GM10248 (cell line): Measurements from ENCODE around the gene LRRC75A.

Source experiments
- CTCF ChIA-PET: fragments of 300-600 bp; sonication (Branson Sonifier 250); formaldehyde crosslinking; extraction: SDS; loops from one replicate; lab custom pipeline; 2021; ENCODE audit warnings: antibody characterized with exemption; lab: Yijun Ruan, JAX
- POLR2A ChIA-PET: fragments of 350-650 bp; sonication (Branson Sonifier 250); formaldehyde crosslinking; extraction: SDS; loops from one replicate; lab custom pipeline; 2020; ENCODE audit warnings: antibody characterized with exemption; lab: Yijun Ruan, JAX
- DNase-seq: peaks from one replicate; pipeline ENCODE4 v3.0.0; 2012; ENCODE audit errors: extremely low spot score
- CTCF ChIP-seq: IDR thresholded peaks from 2 replicates; pipeline ENCODE4 v1.5.1; 2012; ENCODE audit warnings: mild to moderate bottlenecking, low read depth; ENCODE audit errors: extremely low read depth, missing control alignments, control extremely low read depth

The LRRC75A gene

GRCh38 chr17:16417896-16418684 lies 73.9 kb downstream of the LRRC75A start:
- ChIA-PET POLR2A (interaction anchor here (0.6 to 2.8 kb wide), 5 partner anchors 10 to 862 kb away, joined by 3 to 22 read pairs (median 3); partner anchors contain the start of gene UBB), CTCF (interaction anchor here (0.9 to 7.4 kb wide), 5 partner anchors 11 to 55 kb away, joined by 3 to 44 read pairs (median 6); no protein-coding TSS in a partner anchor)
- no peak for DNase-seq
- TF ChIP-seq CTCF = no peak

- TF ChIP-seq CTCF = no peak
- CTCF ChIA-PET = interaction anchor here (0.9 to 7.4 kb wide), 3 partner anchors 12 to 54 kb away, joined by 3 to 44 read pairs (median 13); no protein-coding TSS in a partner anchor
- POLR2A ChIA-PET = interaction anchor here (0.6 to 2.8 kb wide), 2 partner anchors 22 to 863 kb away, joined by 3 to 22 read pairs; no protein-coding TSS in a partner anchor
- no peak for DNase-seq
Measured at GRCh38 chr17:16417399-16417798, 74.6 kb downstream of the LRRC75A start.

- DNase-seq = peak; percentile 78
Measured at GRCh38 chr17:16415031-16415924, 76.7 kb downstream of the LRRC75A start, which contains the start of gene TRPV2. Gene TRPV2 (plus strand): TSS chr17:16415571. CDS start chr17:16417669, 2,098 bp downstream.

GRCh38 chr17:16407911-16408588 lies 83.9 kb downstream of the LRRC75A start:
- POLR2A ChIA-PET = interaction anchor here (0.5 to 2.3 kb wide), 10 partner anchors 11 to 220 kb away, joined by 3 to 20 read pairs (median 3); partner anchors contain the start of gene UBB
- DNase-seq = peak; percentile 87

More at GRCh38 chr17:16415031-16415924, 76.7 kb downstream of the LRRC75A start, which contains the start of gene TRPV2:
- POLR2A ChIA-PET = interaction anchor here (0.5 to 2.5 kb wide), 8 partner anchors 14 to 210 kb away, joined by 3 to 23 read pairs (median 4); partner anchors contain the start of gene UBB
- CTCF ChIA-PET = interaction anchor here (0.6 to 7.4 kb wide), 32 partner anchors 8 to 346 kb away, joined by 3 to 69 read pairs (median 5); partner anchors contain the start of genes CENPV and UBB
- TF ChIP-seq CTCF = peak; percentile 86

More at GRCh38 chr17:16407911-16408588, 83.9 kb downstream of the LRRC75A start:
- TF ChIP-seq CTCF = no peak
- CTCF ChIA-PET = interaction anchor here (0.7 to 2.6 kb wide), 10 partner anchors 8 to 114 kb away, joined by 3 to 20 read pairs (median 4); partner anchors contain the start of gene UBB
